ENCODE data around the gene BAIAP2L1.
"Not testable (repeated sequence)": the region's sequence is repeated elsewhere in the genome, so short reads cannot be mapped to it uniquely, and the experiment has no call there.

Gene BAIAP2L1

GRCh38 chr7:98400542-98401340 is at the start of gene BAIAP2L1:
Gene BAIAP2L1, minus strand, starts transcription at chr7:98401090. Its CDS starts 238 bp downstream, at chr7:98400852.
- DNase-seq = peak; percentile 35

GRCh38 chr7:98448766-98449165 is 47.9 kb upstream of the BAIAP2L1 start:
- no peak for DNase-seq

- DNase-seq = not testable (repeated sequence)
Measured at GRCh38 chr7:98440992-98441391, 40.1 kb upstream of the BAIAP2L1 start.

GRCh38 chr7:98439484-98439883 is 38.6 kb upstream of the BAIAP2L1 start:
- DNase-seq = no peak

GRCh38 chr7:98434087-98434486 is 33.2 kb upstream of the BAIAP2L1 start:
- no peak for DNase-seq

- DNase-seq = no peak
Measured at GRCh38 chr7:98429799-98430198, 28.9 kb upstream of the BAIAP2L1 start.

- DNase-seq = peak; percentile 31
Measured at GRCh38 chr7:98423043-98423442, 22.2 kb upstream of the BAIAP2L1 start.

GRCh38 chr7:98420966-98421612 is 20.2 kb upstream of the BAIAP2L1 start:
- DNase-seq = no peak

GRCh38 chr7:98419988-98420387 is 19.1 kb upstream of the BAIAP2L1 start:
- DNase-seq = not testable (repeated sequence)

GRCh38 chr7:98419316-98419691 is 18.4 kb upstream of the BAIAP2L1 start:
- not testable (repeated sequence) for DNase-seq

- DNase-seq = no peak
Measured at GRCh38 chr7:98418636-98419315, 17.9 kb upstream of the BAIAP2L1 start.

GRCh38 chr7:98418271-98418635 is 17.4 kb upstream of the BAIAP2L1 start:
- DNase-seq = no peak

GRCh38 chr7:98417604-98418270 is 16.8 kb upstream of the BAIAP2L1 start:
- DNase-seq = not testable (repeated sequence)

- no peak for DNase-seq
Measured at GRCh38 chr7:98414205-98414900, 13.5 kb upstream of the BAIAP2L1 start.

GRCh38 chr7:98413655-98414054 is 12.8 kb upstream of the BAIAP2L1 start:
- not testable (repeated sequence) for DNase-seq

GRCh38 chr7:98409843-98410242 is 9.0 kb upstream of the BAIAP2L1 start:
- no peak for DNase-seq

- not testable (repeated sequence) for DNase-seq
Measured at GRCh38 chr7:98408146-98408545, 7.3 kb upstream of the BAIAP2L1 start.

- DNase-seq = no peak
Measured at GRCh38 chr7:98406827-98407226, 5.9 kb upstream of the BAIAP2L1 start.

- no peak for DNase-seq
Measured at GRCh38 chr7:98404840-98405239, 4.0 kb upstream of the BAIAP2L1 start.

GRCh38 chr7:98399890-98400541 is 874 bp downstream of the BAIAP2L1 start:
- DNase-seq = no peak

- DNase-seq = no peak
Measured at GRCh38 chr7:98399462-98399861, 1.4 kb downstream of the BAIAP2L1 start.
